GM18861 (cell line): ENCODE data around the gene STN1.

Experiments used
- ATAC-seq: cut with Tn5 transposase; IDR thresholded peaks from one replicate; pipeline ENCODE4 v1.9.1; 2021; ENCODE audit not compliant: unreplicated experiment

Gene STN1

GRCh38 chr10:103870516-103870915 is 47.5 kb downstream of the STN1 start:
- no peak for ATAC-seq

GRCh38 chr10:103869336-103869735 is 48.6 kb downstream of the STN1 start:
- ATAC-seq: no peak

DNA sequence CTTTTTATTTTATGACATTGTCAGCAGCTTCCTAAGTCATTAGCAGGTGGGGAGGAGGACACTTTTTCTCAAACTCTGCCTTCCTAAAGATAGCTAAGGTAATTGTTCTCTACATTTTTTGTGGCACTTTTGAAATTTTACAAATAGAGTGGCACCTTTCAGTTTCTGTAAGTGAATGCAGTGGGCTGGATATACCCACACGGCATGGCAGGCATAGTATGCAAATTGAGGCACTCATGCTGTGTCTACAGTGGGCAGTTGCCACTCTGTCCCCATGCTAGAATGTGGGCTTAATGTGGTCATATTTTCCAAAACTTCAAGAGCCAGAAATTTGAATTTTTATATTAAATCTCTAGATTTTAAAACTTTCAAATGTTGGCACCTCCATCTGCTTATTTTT is 49.8 kb downstream of the STN1 start:
- ATAC-seq: no peak

DNA sequence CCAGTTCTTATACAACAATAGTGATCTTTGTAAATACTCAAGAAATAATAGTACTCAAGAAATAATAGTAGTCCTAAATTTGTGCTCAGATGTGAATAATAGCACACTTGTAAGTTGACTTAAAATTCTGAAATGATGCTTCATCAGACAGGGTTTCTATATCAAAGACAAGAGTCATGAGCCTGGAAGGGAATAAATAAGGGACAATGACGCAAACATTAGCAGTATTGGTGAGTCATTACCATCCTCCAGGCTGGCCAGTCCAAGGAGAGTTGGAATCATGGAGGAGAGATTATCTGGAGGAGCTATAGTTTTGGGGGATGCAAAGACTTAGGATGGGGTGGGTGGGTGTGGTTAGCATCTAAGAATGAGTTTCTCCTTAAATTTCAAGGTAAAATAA is 56.5 kb downstream of the STN1 start:
- no peak for ATAC-seq

DNA sequence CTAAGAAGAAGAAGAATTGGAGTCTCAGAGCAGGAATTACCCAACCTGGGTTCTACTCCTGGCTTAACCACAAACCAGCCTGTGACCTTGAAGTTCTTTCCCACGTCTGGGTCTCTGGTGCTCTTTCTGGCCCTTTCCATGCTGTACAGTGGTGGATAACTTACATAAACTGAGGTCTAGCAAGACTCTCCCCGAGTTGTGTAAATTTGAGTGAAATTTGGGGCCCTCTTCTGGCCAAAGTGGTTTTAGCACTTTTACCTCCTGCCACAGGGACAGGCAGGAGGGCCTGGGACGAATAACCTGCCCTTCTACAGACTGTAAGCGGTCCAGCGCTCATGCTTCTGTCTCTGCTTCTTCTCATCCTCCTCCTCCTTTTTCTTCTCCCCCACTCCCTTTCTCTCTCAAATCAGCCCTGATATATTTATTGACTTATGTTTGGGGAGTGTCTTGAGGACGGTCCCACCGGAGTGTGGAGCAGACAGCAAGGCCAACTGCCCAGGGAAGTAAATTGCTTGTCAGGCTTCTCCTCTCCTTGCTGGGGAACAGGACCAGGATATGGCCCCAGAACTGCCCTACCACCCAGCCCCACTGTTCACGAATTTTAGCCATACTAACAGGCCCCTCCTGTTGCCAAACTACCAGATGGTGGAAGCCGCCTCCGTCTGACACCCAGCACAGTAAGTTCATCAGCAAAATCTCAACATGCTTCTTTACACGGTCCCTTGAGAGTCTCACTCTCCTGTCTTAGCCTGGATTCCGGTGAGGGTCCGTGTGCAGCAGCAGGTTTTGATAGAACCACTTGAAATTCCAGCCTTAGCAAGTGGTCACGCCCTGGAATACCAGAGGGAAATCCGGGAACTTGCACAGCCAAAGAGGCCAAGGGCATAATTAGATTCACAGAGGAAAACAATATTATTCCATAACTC is 58.6 kb downstream of the STN1 start:
- no peak for ATAC-seq

DNA sequence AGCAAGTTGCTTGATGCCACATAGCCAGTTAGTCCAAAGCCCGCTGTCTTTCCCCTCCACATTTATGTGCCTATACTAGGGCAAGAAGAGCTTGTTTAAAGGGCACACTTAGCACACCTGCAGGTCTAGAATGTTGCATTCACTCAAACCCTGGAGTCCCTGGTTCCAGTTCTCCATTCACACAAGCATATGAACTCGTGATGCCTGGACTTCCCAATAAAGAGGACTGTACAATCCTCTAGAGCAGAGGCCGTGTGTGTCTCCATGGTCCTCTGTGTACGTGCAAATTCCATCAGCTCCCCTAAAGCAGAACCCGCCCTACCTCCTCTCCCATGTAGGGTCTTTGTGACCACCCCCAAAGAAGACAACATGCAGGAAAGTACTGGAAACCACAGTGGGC is 59.6 kb downstream of the STN1 start:
- no peak for ATAC-seq

DNA sequence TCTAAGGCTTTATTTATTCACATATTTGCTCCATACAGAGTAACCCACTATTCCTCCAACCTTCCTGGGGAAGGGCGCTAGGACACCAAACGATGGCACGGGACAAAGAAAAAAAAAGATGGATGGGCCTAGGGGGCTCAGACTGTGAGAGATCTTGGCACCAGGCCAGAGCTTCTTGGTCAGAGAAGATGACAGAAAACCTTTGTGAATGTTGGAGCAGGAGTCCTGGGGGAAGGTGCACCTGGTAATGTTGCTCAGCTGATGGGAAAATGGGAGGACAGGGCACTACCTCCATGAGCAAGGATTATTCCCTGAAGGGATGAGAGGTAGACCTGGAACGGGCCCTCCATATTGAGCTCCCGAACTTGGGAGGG is 61.2 kb downstream of the STN1 start:
- ATAC-seq: no peak

GRCh38 chr10:103855852-103856796 is 61.9 kb downstream of the STN1 start:
- ATAC-seq: no peak

DNA sequence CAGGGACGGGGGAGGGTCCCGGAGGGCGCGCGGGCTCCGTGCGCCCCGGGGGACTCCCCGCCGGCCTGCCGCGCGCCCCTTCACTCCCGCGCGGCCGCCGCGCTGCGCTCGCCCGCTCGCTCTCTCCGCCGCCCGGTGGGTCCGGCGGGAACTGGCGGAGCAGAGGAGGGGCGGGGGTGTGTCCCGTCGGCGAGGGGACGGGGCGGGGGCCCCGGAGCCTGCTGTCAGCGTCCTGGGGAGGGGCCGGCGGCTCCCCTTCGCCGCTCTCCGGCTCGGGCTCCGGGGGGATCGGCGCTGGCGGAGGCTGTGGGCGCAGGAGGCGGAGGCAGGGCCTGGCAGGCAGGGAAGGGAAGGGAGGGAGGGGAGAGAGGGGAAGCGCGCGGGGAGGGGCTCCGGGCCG is 62.6 kb downstream of the STN1 start, which contains the start of gene SH3PXD2A:
TSS of gene SH3PXD2A (minus strand) at position 153 of the 400 bp plus-strand sequence. CDS start 310 bp downstream, outside the sequence.
- no peak for ATAC-seq

- ATAC-seq: no peak
Observed at GRCh38 chr10:103854686-103855391, 63.1 kb downstream of the STN1 start.

GRCh38 chr10:103854265-103854685 is 63.7 kb downstream of the STN1 start:
- ATAC-seq: no peak

DNA sequence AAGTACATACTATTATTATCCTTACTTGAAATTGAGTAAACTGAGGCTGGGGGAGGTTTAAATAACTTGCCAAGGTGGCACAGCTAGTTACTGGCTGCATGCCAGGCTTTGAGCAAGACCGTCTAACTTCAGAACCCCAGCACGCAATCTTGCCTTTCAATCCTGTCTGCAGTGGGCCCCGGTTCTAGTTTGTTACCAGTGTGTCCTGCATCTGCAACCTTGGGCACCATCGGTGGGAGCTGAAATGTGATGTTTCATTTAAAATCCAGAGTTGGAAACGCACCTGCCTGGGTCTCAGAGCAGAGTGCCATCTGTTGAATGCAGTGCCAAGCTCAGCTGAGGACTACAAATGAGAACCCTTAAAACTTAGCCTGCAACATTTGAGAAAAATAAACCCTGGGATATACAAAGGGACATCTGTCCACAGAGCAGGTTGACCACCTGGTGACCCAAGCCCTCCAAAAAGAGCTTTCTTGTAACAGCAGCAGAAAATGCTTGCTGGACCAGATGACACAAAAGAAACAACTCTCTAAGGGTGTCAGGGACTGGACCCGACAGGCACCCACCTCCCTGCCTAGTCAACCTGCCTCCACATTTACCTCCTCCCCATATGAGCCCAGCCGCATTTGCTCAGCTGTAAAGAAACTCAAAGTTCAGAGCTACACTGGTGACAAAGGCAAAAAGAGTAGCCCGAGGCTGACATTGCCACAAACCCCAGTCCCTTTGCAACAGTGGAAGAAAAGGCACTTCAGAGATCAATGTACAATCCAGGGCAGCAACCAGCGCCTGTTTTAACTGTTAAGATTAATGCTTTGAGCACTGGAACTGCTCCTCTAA is 64.3 kb downstream of the STN1 start:
- ATAC-seq: no peak

- no peak for ATAC-seq
Observed at GRCh38 chr10:103852856-103853255, 65.1 kb downstream of the STN1 start.

- ATAC-seq: no peak
Observed at GRCh38 chr10:103852189-103852711, 65.7 kb downstream of the STN1 start.

DNA sequence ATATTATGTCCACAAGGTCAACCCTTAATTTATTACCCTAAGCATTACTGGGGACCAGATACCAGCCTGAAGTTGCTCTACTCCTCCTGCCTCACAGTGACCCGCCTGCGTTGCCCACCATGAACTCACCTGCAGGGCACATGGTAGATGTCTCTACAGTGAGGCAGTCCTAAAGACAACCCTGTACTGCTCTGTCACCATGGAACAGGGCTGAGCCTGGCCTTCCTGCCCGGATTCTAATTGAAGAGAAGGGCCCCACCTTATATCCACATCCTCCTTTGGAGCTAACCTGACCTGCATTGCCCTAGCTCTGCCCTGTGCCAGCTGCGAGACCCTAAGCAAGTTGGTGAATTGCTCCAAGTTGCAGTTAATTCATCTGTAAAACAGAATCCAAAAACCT is 66.7 kb downstream of the STN1 start:
- ATAC-seq: no peak

GRCh38 chr10:103850572-103850895 is 67.5 kb downstream of the STN1 start:
- ATAC-seq: no peak

DNA sequence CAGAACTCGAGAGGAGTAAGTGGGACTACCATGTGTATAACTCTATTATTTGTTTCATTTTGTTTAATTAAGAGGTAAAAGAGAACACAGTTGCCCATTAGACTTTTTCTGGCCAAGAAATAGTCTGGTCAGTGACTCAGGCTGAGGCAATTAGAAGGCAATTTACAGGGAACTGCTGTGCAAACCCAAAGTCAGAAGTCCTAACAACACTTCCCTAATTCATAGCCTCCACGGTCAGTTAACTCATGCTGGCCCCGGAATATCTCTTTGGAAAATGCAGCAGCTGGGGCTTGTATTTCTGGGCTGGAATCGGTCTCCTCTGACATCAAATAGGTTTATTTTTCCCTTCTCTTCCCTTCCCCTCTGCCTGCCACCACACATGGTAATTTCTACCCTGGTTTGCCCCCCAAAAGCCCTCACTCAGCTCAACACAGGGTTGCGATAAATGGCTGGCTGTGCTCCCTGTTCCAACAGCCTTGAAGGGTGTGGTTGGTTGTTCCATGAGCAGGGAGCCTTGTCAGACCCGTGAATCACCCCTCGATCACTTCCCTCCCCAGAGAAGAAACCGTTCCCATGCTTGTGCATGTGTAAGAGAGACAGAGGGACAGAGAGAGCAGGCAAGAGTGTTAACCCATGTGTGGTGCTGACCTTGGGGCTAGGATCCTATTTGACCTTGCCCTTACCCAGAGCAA is 68.0 kb downstream of the STN1 start:
- ATAC-seq: no peak

GRCh38 chr10:103849212-103849877 is 68.6 kb downstream of the STN1 start:
- no peak for ATAC-seq

- no peak for ATAC-seq
Observed at GRCh38 chr10:103847909-103848468, 70.0 kb downstream of the STN1 start.
